Activated T-helper 1 cell treated with anti-CD3 and anti-CD28 coated beads, Interleukin-2, amount 50 U/mL, for 16 hours (primary cell): Measurements from ENCODE around the gene CLN6.
"Not testable (repeated sequence)": the region's sequence is repeated elsewhere in the genome, so short reads cannot be mapped to it uniquely, and the experiment has no call there.

Experiments
- DNase-seq, 2 donors: peaks; one replicate each; pipeline ENCODE4 v3.0.0-alpha.2; 2020; ENCODE audit warnings: low read depth in 1 of 2, low spot score in 1 of 2

Gene CLN6

DNA sequence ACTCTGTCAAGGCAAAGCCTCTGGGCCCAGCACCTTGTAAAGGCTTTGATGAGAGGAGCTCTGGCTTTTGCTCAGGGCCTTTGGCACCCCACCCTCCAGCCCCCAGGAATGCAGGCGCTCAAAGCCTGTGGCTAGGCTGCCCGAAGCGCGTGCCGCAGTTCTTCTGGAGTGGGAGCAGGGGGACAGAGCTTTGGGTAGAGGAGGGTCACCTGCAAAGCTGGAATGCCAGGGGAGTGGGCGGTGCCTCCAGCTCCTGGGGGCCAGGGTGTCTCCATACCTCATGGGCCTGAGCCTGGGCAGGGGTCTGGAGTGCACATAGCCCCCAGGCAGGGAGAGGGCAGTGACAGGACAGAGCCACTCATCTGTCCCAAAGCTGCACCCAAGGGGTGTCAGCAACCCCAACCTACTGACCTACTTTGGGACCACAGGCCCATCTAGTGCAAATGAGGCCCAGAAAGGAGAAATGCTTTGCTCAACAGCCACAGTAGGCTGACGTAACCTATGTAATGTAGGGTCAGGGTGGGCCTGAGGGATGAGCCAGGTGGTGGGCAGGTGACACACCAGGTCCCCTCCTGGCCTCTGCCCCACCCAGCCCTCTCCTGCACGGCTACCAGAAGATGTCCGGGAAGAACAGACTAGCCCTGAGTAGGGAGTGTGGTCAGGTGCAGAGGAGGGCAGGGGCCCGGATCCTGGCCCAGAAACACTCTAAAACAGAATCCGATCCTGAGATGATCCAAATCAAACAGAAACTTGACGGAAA, 22.2 kb downstream of the CLN6 start:
- no peak for DNase-seq

GRCh38 chr15:68206711-68207151, 22.8 kb downstream of the CLN6 start:
- no peak for DNase-seq

- DNase-seq, result no peak
These were observed 23.5 kb downstream of the CLN6 start for GRCh38 chr15:68205954-68206539.

GRCh38 chr15:68205558-68205944, 24.0 kb downstream of the CLN6 start:
- DNase-seq, result no peak

DNA sequence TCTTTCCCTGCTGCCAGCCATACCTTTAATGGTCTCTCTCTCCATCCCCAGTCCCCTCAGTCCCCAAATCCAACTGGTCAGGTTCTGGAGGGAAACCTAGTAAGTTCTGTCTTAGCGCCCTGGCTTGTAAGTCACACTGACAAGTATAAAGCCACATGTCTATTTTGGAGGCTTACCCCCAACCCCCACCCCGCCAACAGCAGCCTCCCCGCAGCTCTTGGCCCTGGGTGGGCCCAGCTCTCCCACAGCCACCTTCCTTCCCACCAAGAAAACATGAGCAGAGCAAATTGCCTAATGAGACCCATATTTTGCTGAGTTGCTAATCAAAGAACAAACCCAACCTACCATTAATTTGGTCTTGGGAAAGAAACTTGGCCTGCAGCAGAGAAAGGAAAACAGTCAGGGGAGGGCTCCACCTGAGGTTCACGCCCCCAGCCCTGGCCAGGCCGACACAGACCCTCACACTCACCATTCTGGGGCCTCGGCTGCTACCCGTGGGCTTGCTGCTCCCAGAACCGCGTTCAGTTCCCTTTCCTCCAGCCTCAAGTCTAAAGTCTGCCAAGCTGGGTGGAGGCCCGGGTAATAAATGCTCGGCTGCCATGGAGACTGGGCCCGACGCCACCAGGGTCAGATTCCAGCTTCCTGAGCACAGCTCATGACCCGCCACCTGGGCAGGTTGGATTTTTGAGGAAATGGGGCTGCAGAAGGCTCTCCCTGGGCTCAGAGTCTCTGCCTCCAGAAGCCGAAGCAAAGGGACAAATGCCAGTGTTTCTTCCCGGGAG, 24.6 kb downstream of the CLN6 start, which contains the start of gene CALML4:
Gene CALML4 (minus strand): TSS at position 557 of the 782 bp plus-strand sequence. CDS start 85 bp downstream, at position 472.
- no peak for DNase-seq

DNA sequence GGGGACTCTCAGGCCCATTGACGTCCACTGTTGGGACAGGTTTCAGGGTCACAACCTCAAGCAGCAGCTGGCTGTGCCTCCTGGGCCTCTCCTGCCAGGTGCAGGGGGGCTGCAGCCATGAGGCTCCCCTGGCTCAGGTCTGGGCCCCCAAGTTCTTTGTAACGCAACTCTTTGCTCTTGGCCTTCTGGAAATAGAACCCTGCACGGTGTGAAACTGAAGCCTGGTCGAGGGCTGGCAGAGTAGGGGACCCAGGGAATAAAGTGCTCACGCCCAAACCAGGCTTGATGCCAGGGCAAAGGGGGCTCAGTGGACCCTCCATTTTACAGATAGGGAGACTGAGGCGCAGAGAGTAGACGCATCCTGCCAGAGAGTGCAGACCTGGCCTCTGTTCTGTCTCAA, 25.2 kb downstream of the CLN6 start:
- no peak for DNase-seq

GRCh38 chr15:68203956-68204355, 25.6 kb downstream of the CLN6 start:
- DNase-seq, result no peak

- DNase-seq, result no peak
These were observed 26.0 kb downstream of the CLN6 start for GRCh38 chr15:68203486-68203885.

DNA sequence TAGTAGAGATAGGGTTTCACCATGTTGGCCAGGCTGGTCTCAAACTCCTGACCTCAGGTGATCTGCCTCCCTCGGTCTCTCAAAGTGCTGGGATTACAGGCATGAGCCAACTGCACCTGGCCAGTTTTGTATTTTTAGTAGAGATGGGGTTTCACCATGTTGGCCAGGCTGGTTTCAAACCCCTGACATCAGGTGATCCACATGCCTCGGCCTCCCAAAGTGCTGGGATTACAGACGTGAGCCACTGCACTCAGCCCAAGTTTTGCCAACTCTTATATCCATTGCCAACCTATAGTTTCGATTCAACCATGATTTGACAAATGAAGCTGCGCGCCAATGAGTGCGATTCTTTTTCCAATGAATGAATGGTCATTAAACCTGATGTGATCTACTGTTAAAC, 26.5 kb downstream of the CLN6 start:
- DNase-seq, result not testable (repeated sequence)

GRCh38 chr15:68201879-68202261, 27.7 kb downstream of the CLN6 start:
- no peak for DNase-seq

- no peak for DNase-seq
These were observed 28.2 kb downstream of the CLN6 start for GRCh38 chr15:68201153-68201878.

- no peak for DNase-seq
These were observed 29.3 kb downstream of the CLN6 start for GRCh38 chr15:68200016-68200861.

- no peak for DNase-seq
These were observed 30.2 kb downstream of the CLN6 start for GRCh38 chr15:68199340-68199739.

DNA sequence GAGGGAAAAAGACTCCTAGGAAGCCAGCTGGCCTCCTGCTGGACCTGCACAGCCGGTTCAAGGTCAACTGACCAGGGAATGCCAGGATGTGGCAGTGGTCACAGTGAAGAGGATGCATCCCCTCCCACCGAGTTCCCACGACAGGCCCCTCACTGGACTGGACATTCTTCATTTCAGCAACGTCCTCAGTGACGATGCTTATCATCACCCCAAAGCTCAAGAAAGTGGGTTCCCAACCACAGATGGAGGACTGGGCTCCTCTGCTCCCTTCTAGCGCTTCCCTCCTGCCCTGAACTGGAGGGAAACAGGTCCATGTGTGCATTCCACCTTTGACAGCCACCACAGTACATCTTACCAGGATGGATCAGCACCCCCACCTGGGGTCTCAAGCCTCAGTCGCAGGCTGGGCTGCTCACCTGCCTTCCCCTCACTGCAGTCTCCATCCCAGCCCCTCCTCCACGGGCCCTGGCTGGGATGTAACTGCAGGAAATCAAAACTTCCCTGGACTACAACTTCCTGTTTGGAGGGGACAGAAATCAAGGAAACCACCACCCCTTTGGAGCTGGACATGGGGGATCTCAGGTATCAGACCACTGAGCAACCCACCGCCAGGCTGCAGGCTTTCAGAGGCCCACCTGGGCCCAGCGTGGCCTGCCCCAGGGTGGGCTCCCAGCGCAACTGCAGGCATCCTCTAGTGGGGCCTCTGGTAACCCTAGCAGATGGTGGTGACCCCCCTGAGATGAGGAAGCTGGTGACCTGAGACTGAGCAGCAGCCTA, 31.7 kb downstream of the CLN6 start:
- DNase-seq, result no peak

DNA sequence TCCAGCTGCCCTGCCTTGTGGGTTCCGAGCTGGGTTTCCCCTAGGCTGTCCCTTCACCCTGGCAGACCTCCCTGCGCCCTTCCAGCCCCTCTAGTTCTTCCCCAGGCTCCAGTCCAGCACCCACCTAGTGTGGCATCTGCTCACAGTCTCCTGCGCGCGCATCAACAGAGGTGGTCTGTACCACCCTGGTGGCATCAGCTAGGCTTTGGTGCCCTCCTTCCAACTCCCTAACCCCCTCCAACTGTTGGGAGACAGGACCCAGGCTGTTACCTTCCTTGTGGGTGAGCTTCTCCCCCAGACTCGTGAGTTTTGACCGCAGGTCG, 32.4 kb downstream of the CLN6 start:
- no peak for DNase-seq

- DNase-seq, result no peak
These were observed 32.9 kb downstream of the CLN6 start for GRCh38 chr15:68196445-68197169.

- no peak for DNase-seq
These were observed 34.0 kb downstream of the CLN6 start for GRCh38 chr15:68195336-68196112.

DNA sequence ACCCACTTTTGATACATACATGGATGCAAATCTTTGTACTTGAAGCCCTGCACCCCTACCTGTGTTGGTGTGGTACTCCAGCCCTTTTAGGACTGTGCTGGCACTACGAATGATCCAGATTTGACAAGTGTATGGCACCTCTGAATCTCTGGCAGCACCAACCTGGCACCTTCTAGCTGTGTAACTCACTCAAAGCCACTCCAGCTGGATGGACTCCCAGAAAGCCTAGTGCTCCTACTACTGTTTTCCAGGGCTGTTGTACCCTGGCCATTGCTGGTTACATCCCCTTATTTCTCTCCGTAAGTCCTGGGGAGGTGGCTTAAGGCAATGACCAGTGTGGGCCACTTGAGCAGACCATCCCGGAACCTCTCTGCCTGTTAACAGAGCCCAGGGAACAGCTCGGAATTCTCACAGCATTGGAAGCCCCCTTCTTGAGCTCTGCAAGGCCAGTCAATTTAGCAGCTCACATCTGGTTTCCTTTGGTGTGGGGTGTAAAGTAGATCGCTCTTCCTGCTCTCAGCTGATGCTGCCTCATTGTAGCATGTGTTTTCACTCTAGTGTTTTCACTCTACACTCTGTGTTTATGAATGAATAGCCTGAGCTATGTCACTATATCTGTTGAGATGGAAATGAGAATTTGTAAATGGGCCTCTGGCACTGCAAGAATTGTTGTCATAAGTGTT, 36.6 kb downstream of the CLN6 start:
- DNase-seq, result no peak
